ENCODE data around the gene CLDND1. TPM values are rescaled to one million over a fixed set of nuclear protein-coding genes. Genes with fewer than 3 reads are reported as not detected.

CLDND1 gene
- total RNA-seq, 2 experiments from 2014 or later, result 70.7 to 80.4 TPM

DNA sequence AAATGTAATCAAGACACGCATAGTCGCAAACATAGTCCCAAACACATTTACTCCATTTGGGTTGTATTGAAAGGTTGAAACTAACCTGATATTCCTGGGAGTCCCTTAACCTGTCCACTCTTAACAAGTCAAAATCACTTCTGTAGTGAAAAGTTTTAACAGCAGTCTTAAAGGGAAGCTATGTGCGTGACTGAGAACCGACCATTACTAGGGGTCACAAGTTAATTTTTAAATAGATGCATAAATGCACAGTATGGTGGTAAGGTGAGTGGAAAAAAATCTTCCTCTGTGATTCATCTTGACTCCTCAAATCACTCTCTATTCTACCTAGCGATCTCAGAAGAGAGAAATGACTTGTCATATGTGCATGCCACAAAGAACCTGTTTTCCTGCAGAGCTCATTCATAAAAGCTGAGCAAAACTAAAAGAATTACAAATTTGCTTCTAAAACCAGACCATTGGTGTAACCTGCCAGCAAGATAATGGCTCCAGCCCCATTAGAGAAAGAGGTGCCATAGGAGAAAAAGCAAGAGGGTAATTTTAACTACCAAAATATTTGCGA is 13.8 kb upstream of the CLDND1 start:
- Histone ChIP-seq H3K4me3 (ENCODE audit: low read depth, low read length, poor library complexity, severe bottlenecking) (peak overlapping the region; percentile 73), H3K4me1 (ENCODE audit: insufficient read depth, low read length, poor library complexity, severe bottlenecking) (peaks cover 60% of the 10 kb centered on the region), H3K9me3 (ENCODE audit: low read length) (no peaks in the 10 kb centered on the region), H3K36me3 (ENCODE audit: insufficient read depth, low read length) (no peaks in the 10 kb centered on the region; the same call in 1 of the 2 replicates), H2AFZ (ENCODE audit: low read length) (peak overlapping the region; percentile 86), H3K79me2 (ENCODE audit: insufficient read depth, low read depth, low read length) (peaks cover 82% of the 10 kb centered on the region), H3K4me2 (ENCODE audit: low read length) (peak overlapping the region; percentile 72), H3K9me2 (ENCODE audit: insufficient read depth, low read length) (no peaks in the 10 kb centered on the region), H3K27ac (ENCODE audit: low read depth, low read length, poor library complexity, severe bottlenecking) (peak overlapping the region; percentile 73), H4K20me1 (ENCODE audit: insufficient read depth, low read length) (no peaks in the 10 kb centered on the region)
- ChIA-PET CTCF (ENCODE audit: unreplicated experiment) (interaction anchor here (1.7 to 1.9 kb wide), 2 partner anchors 26 to 28 kb away, joined by 4 to 9 read pairs; no protein-coding TSS in a partner anchor), POLR2A (interaction anchor here (0.6 to 8.0 kb wide), 9 partner anchors 8 to 365 kb away, joined by 3 to 296 read pairs (median 5); partner anchors contain the start of genes CLDND1 and DCBLD2)
- no TSS peak for BruUV-seq (replicated peaks)
- TF ChIP-seq, protein P1, sequence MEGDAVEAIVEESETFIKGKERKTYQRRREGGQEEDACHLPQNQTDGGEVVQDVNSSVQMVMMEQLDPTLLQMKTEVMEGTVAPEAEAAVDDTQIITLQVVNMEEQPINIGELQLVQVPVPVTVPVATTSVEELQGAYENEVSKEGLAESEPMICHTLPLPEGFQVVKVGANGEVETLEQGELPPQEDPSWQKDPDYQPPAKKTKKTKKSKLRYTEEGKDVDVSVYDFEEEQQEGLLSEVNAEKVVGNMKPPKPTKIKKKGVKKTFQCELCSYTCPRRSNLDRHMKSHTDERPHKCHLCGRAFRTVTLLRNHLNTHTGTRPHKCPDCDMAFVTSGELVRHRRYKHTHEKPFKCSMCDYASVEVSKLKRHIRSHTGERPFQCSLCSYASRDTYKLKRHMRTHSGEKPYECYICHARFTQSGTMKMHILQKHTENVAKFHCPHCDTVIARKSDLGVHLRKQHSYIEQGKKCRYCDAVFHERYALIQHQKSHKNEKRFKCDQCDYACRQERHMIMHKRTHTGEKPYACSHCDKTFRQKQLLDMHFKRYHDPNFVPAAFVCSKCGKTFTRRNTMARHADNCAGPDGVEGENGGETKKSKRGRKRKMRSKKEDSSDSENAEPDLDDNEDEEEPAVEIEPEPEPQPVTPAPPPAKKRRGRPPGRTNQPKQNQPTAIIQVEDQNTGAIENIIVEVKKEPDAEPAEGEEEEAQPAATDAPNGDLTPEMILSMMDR (conservative IDR thresholded peaks at IDR 0.05; ENCODE audit: low read length), result no peak
- TF ChIP-seq EZH2phosphoT487 (IDR thresholded peaks at IDR 0.05; ENCODE audit: borderline replicate concordance, low read depth, low read length), result no peak
- DNase-seq (ENCODE audit: low spot score), result peak; percentile 56
- intact Hi-C loops (cut with micrococcal nuclease; ENCODE audit: unreplicated experiment), result loop anchor here (1.0 kb wide), 1 partner anchor 28 kb away; no protein-coding TSS in a partner anchor

DNA sequence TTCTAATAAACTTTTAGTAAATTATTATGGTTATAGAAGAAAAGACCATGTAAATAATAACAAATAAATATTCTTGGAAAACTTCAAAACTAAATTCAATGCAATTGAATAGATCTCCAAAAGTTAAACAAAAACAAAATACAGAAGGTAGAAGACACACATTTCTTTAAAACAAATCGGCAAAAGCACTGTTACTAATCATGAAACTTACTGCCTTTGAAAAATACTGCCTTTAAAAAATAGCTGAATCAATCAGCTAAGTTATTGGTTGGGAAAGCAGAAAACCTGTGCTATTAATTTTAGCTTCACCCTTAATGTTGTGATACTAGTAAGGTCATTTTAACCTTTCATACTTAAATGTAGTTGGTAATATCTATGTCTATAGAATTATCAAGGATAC is 12.0 kb upstream of the CLDND1 start:
- peak overlapping the region; percentile 46; the same call in 1 of the 2 replicates for H3K4me2 ChIP-seq (ENCODE audit: low read length)
- peak overlapping the region; percentile 73 for H3K4me3 ChIP-seq (ENCODE audit: low read depth, low read length, poor library complexity, severe bottlenecking)

More for the DNA sequence above, 12.0 kb upstream of the CLDND1 start:
- H3K36me3 ChIP-seq (ENCODE audit: insufficient read depth, low read length), result no peaks in the 10 kb centered on the region
- TF ChIP-seq, protein P1 (conservative IDR thresholded peaks at IDR 0.05; ENCODE audit: low read length), result no peak
- TF ChIP-seq EZH2phosphoT487 (IDR thresholded peaks at IDR 0.05; ENCODE audit: borderline replicate concordance, low read depth, low read length), result no peak
- no peaks in the 10 kb centered on the region for H3K9me3 ChIP-seq (ENCODE audit: low read length)
- BruUV-seq (replicated peaks), result no TSS peak
- ChIA-PET POLR2A (interaction anchor here (0.6 to 8.0 kb wide), 5 partner anchors 12 to 39 kb away, joined by 3 to 296 read pairs (median 4); partner anchors contain the start of gene CLDND1), CTCF (ENCODE audit: unreplicated experiment) (no interaction called here)
- peaks cover 77% of the 10 kb centered on the region for H3K79me2 ChIP-seq (ENCODE audit: insufficient read depth, low read depth, low read length)
- H3K9me2 ChIP-seq (ENCODE audit: insufficient read depth, low read length), result no peaks in the 10 kb centered on the region
- H4K20me1 ChIP-seq (ENCODE audit: insufficient read depth, low read length), result no peaks in the 10 kb centered on the region
- peaks cover 62% of the 10 kb centered on the region for H3K4me1 ChIP-seq (ENCODE audit: insufficient read depth, low read length, poor library complexity, severe bottlenecking)
- DNase-seq (ENCODE audit: low spot score), result no peak
- peak overlapping the region; percentile 43 for H3K27ac ChIP-seq (ENCODE audit: low read depth, low read length, poor library complexity, severe bottlenecking)
- intact Hi-C loops (cut with micrococcal nuclease; ENCODE audit: unreplicated experiment), result no loop called here
- H2AFZ ChIP-seq (ENCODE audit: low read length), result no peak overlapping the region
